NCI-H1105 (cell line): ENCODE results near the gene PPP1R9B.

Experiments used
- DNase-seq: peaks from one replicate; lab custom pipeline; 2025; lab: John Stamatoyannopoulos, UW

The PPP1R9B gene

DNA sequence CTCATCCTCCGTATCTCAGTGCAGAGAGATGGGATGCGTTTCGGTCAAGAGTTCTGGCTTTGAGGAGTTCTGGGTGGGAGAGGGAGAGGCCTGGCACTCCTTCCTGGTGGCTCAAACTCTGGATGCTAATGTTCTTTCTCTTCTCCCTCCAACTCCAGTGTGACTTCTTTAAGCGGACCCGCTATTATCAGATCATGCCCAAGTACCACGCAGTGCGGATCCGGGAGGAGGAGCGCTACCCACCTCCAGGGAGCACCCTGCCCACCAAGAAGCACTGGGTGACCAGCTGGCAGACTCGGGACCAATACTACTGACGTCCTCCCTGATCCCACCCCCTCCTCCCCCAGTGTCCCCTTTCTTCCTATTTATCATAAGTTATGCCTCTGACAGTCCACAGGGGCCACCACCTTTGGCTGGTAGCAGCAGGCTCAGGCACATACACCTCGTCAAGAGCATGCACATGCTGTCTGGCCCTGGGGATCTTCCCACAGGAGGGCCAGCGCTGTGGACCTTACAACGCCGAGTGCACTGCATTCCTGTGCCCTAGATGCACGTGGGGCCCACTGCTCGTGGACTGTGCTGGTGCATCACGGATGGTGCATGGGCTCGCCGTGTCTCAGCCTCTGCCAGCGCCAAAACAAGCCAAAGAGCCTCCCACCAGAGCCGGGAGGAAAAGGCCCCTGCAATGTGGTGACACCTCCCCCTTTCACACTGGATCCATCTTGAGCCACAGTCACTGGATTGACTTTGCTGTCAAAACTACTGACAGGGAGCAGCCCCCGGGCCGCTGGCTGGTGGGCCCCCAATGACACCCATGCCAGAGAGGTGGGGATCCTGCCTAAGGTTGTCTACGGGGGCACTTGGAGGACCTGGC lies 61.3 kb downstream of the PPP1R9B start:
- no peak for DNase-seq

GRCh38 chr17:50087912-50088405 lies 62.5 kb downstream of the PPP1R9B start:
- DNase-seq, result no peak

DNA sequence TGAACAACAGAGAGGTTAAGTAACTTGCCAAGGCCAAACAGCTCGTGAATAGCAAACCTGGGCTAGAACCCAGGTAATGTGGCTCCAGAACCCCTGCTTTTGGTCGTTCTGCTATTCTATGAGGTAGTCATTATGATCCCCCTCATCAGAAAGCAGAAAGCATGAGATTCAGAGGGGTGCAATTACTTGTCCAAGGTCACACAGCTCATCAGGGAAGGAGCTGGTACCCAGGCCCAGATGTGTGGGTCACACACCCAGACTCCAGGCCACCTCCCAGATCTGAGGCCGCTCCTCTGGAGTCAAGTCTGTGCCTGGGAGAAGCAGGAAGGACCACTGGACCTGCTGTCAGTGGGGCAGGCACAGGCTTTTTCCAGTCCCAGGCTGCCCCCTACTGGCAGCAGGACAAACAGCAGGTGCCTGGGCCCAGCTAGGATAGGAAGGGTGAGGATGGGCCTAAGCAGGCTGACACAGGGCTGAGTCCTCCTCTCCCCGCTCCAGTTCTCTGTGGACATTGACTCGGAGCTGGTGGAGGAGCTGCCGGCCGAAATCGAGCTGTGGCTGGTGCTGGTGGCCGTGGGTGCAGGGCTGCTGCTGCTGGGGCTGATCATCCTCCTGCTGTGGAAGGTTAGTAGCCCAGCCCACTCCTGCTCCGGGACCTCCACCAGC lies 63.1 kb downstream of the PPP1R9B start:
- DNase-seq, result no peak
